Breast epithelium (tissue), 4 donors: Measurements from ENCODE around the gene ITGAL. TPM values are rescaled to one million over a fixed set of nuclear protein-coding genes. Genes with fewer than 3 reads are reported as not detected.

Experiments used
- DNase-seq, 2 donors: peaks; one replicate each; pipeline ENCODE4 v3.0.0-alpha.2; 2019; ENCODE audit warnings: low spot score in 2 of 2
- H3K27ac ChIP-seq, 2 donors: fragments of 200-600 bp; sonication (generic) in 1 of 2; one replicate each; pipeline ENCODE4 v1.5.1; 2016 to 2019; ENCODE audit warnings: mild to moderate bottlenecking in 1 of 2
- H3K27me3 ChIP-seq, 2 donors: fragments of 200-600 bp; sonication (generic) in 1 of 2; one replicate each; pipeline versions ENCODE4 v1.5.1 to v1.6.0; 2017 to 2019; ENCODE audit warnings: control low read depth in 1 of 2, mild to moderate bottlenecking in 1 of 2
- H3K36me3 ChIP-seq: fragments of 200-600 bp; one replicate; pipeline ENCODE4 v1.5.1; 2019
- H3K4me1 ChIP-seq, 2 donors: fragments of 200-600 bp; sonication (generic); one replicate each; pipeline ENCODE4 v1.5.1; 2016 to 2019; ENCODE audit warnings: control low read depth in 1 of 2
- H3K4me3 ChIP-seq, 3 donors: fragments of 200-600 bp; sonication (generic); 1 replicate in 2 of 3; 2 replicates in 1 of 3; pipeline ENCODE4 v1.5.1; 2016 to 2019; ENCODE audit warnings: mild to moderate bottlenecking in 3 of 3, moderate library complexity in 2 of 3
- H3K9me3 ChIP-seq, 2 donors: fragments of 200-600 bp; sonication (generic) in 1 of 2; one replicate each; pipeline ENCODE4 v1.5.1; 2016 to 2019; ENCODE audit warnings: control low read depth in 1 of 2
- CTCF ChIP-seq, 3 donors: fragments of 450-650 bp; IDR thresholded peaks; one replicate each; pipeline ENCODE4 v1.5.1; 2016 to 2017; ENCODE audit warnings: antibody characterized with exemption in 3 of 3, mild to moderate bottlenecking in 3 of 3, moderate library complexity in 3 of 3
- POLR2A ChIP-seq: fragments of 450-650 bp; IDR thresholded peaks from one replicate; pipeline ENCODE4 v1.6.1; 2016; ENCODE audit warnings: antibody characterized with exemption, mild to moderate bottlenecking, moderate library complexity
- POLR2AphosphoS5 ChIP-seq, 3 donors: sonication (generic); formaldehyde crosslinking; IDR thresholded peaks; one replicate each; pipeline ENCODE4 v1.6.1; 2017; ENCODE audit warnings: antibody characterized with exemption in 3 of 3
- intact Hi-C: fragments of 100-400 bp; cut with DNase I; formaldehyde crosslinking; loops from one replicate; pipeline ENCODE4 v1.15.1; 2023; ENCODE audit warnings: low total_unique reads
- total RNA-seq, 3 donors: library from RNA; depleted of rRNA; stranded (reverse); fragments of >200 nt; gene quantifications; one replicate each; pipeline ENCODE4 v1.1.0, GENCODE V29; 2016

The ITGAL gene
- total RNA-seq, 3 donors from 2014 or later, result 2.3 to 5.7 (median 2.4) TPM

DNA sequence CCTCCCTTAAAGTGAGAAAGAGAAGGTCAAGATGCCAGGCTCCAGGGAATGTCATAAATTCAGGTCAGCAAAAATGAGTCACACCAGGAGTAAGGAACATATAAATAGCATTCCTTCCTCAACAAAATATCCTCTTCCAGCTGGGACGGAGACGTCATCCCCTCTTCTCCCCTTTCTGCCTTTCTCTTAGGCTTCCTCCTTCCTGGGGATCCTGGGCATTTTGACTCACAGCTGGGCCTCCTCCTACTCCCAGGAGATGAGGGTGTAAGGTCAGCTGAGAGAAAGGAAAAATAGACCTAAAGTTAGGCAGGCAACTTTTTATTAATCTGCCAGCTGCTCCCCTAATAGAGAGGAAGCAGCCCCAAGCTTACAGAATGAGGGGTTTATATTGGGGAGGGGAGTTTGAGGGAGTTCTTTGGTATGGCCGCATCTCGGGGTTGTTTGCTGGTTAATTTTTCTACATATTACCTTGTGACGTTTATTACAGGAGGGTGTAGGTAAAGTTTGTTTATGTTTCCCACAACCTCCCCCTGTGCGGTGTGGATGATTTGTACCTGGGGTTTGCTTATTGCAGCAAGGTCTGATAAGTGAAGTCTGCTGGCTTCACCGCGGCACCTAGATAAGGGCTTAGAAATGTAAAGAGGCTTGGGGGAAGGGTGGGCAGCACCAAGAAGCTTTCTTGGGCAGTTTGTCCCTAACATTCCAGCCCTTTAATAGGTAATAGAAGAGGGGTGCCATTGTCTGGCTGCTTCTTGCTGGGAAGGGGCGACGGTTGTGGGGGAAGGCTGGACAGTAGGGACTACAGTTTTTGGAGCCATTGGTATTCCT is 69.2 kb downstream of the ITGAL start:
- no peak overlapping the region for H3K27ac ChIP-seq
- H3K4me3 ChIP-seq, result no peak overlapping the region
- intact Hi-C loops, result loop anchor here (10.0 kb wide), 1 partner anchor 83 kb away; no protein-coding TSS in a partner anchor
- H3K36me3 ChIP-seq, result no peaks in the 10 kb centered on the region
- no peak for DNase-seq
- H3K27me3 ChIP-seq, result no peaks in the 10 kb centered on the region
- no peaks in the 10 kb centered on the region for H3K4me1 ChIP-seq
- no peaks in the 10 kb centered on the region for H3K9me3 ChIP-seq
- TF ChIP-seq POLR2AphosphoS5 (IDR thresholded peaks at IDR 0.05) (no peak), CTCF (IDR thresholded peaks at IDR 0.05) (no peak), POLR2A (no peak)

GRCh38 chr16:30543067-30543466 is 70.5 kb downstream of the ITGAL start:
- H3K9me3 ChIP-seq, result no peaks in the 10 kb centered on the region
- intact Hi-C loops, result loop anchor here (10.0 kb wide), 1 partner anchor 82 kb away; no protein-coding TSS in a partner anchor
- H3K27me3 ChIP-seq, result no peaks in the 10 kb centered on the region
- no peaks in the 10 kb centered on the region for H3K36me3 ChIP-seq
- no peak for DNase-seq
- H3K4me1 ChIP-seq, result no peaks in the 10 kb centered on the region
- no peak overlapping the region for H3K4me3 ChIP-seq
- no peak overlapping the region for H3K27ac ChIP-seq
- TF ChIP-seq CTCF (IDR thresholded peaks at IDR 0.05) (no peak), POLR2A (no peak), POLR2AphosphoS5 (IDR thresholded peaks at IDR 0.05) (no peak)

DNA sequence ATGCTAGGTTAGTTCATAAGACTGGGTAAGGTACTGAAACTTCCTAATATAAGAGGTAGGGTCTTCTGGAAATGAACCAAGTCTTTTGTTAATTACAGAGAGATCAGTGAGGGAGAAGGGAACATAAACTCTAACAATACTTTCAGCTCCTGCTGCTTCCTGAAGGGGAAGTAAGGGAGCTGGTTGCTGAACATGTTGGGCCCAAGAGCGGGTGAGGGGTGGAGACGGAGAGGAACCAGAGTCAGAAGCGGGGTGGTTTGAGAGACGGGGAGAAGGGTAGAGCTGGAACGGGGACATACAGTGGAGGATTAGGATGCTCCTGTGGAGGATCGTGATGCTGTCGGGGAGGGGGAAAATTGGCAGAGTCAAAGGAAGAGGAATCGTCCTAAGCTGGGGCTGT is 73.6 kb downstream of the ITGAL start:
- no peaks in the 10 kb centered on the region for H3K4me1 ChIP-seq
- no peaks in the 10 kb centered on the region for H3K9me3 ChIP-seq
- TF ChIP-seq POLR2AphosphoS5 (IDR thresholded peaks at IDR 0.05) (no peak), CTCF (IDR thresholded peaks at IDR 0.05) (no peak), POLR2A (no peak)
- intact Hi-C loops, result loop anchor here (10.0 kb wide), 1 partner anchor 79 kb away; no protein-coding TSS in a partner anchor
- no peak for DNase-seq
- no peak overlapping the region for H3K27ac ChIP-seq
- H3K4me3 ChIP-seq, result no peak overlapping the region
- H3K27me3 ChIP-seq, result no peaks in the 10 kb centered on the region
- H3K36me3 ChIP-seq, result no peaks in the 10 kb centered on the region

- Histone ChIP-seq H3K36me3 (no peaks in the 10 kb centered on the region), H3K27me3 (no peaks in the 10 kb centered on the region), H3K9me3 (no peaks in the 10 kb centered on the region), H3K4me1 (no peaks in the 10 kb centered on the region), H3K27ac (no peak overlapping the region), H3K4me3 (no peak overlapping the region)
- no peak for DNase-seq
- intact Hi-C loops, result loop anchor here (10.0 kb wide), 1 partner anchor 76 kb away; no protein-coding TSS in a partner anchor
- TF ChIP-seq POLR2A, result no peak
- TF ChIP-seq CTCF (IDR thresholded peaks at IDR 0.05), result no peak
- no peak for TF ChIP-seq POLR2AphosphoS5 (IDR thresholded peaks at IDR 0.05)
Measured at GRCh38 chr16:30548416-30549253, 76.1 kb downstream of the ITGAL start.

- intact Hi-C loops, result no loop called here
- Histone ChIP-seq H3K36me3 (peaks cover 7% of the 10 kb centered on the region), H3K4me3 (no peak overlapping the region), H3K9me3 (no peaks in the 10 kb centered on the region), H3K27ac (no peak overlapping the region), H3K4me1 (no peaks in the 10 kb centered on the region), H3K27me3 (no peaks in the 10 kb centered on the region)
- TF ChIP-seq POLR2A (no peak), POLR2AphosphoS5 (IDR thresholded peaks at IDR 0.05) (no peak), CTCF (IDR thresholded peaks at IDR 0.05) (no peak)
- DNase-seq, result no peak
Measured at GRCh38 chr16:30551781-30552180, 79.2 kb downstream of the ITGAL start.
